Endothelial cell of umbilical vein (primary cell): Measurements from ENCODE around the gene MROH2A. TPM values are rescaled to one million over a fixed set of nuclear protein-coding genes. Genes with fewer than 3 reads are reported as not detected.

Source experiments
- BruUV-seq: library from RNA; stranded (reverse); fragments of 400-500 nt; replicated peaks from 2 replicates; lab custom pipeline; 2021; lab: Mats Ljungman, UMichigan
- CTCF ChIA-PET: fragments of 300-600, 350-600 bp; sonication (Branson Sonifier 250); formaldehyde crosslinking; loops from one replicate; lab custom pipeline; 2021; ENCODE audit warnings: antibody characterized with exemption, inconsistent platforms; lab: Charles Lee
- POLR2A ChIA-PET: fragments of 300-600, 350-600 bp; sonication (Branson Sonifier 250); formaldehyde crosslinking; loops from one replicate; lab custom pipeline; 2021; ENCODE audit warnings: antibody characterized with exemption, inconsistent platforms; lab: Charles Lee
- DNase-seq: peaks from one replicate; pipeline ENCODE4 v3.0.0-alpha.2; 2011; ENCODE audit warnings: low read depth, low spot score
- FAIRE-seq: peaks from 2 replicates; lab custom pipeline; 2011; peaks lifted over from hg19 to GRCh38; lab: Jason Lieb, UNC
- H2AFZ ChIP-seq: 2 replicates; pipeline ENCODE4 v1.6.0; 2012; ENCODE audit warnings: low read depth, low read length, control low read depth, inconsistent platforms
- H3K27ac ChIP-seq: 2 replicates; pipeline ENCODE4 v1.5.1; 2011; ENCODE audit warnings: low read depth, mild to moderate bottlenecking, control low read depth, low read length, moderate library complexity; ENCODE audit not compliant: insufficient read depth
- H3K27me3 ChIP-seq, 2 experiments: 2 replicates each; pipeline versions ENCODE4 v1.6.0 to v1.6.1; 2011; ENCODE audit warnings: low read length in 2 of 2, mixed read lengths in 1 of 2; ENCODE audit not compliant: control insufficient read depth in 2 of 2, insufficient read depth in 2 of 2
- H3K36me3 ChIP-seq, 2 experiments: 2 replicates in 1 of 2; 3 replicates in 1 of 2; pipeline ENCODE4 v1.5.1; 2011; ENCODE audit warnings: low read length in 2 of 2, mild to moderate bottlenecking in 1 of 2, moderate library complexity in 1 of 2; ENCODE audit not compliant: control insufficient read depth in 2 of 2, insufficient read depth in 2 of 2; ENCODE audit errors: extremely low read depth in 1 of 2
- H3K4me1 ChIP-seq: 3 replicates; pipeline ENCODE4 v1.5.1; 2011; ENCODE audit warnings: mild to moderate bottlenecking, low read length; ENCODE audit not compliant: control insufficient read depth, insufficient read depth; ENCODE audit errors: extremely low read depth
- H3K4me2 ChIP-seq: 2 replicates; pipeline ENCODE4 v1.6.1; 2011; ENCODE audit warnings: low read length, control low read depth, mixed read lengths; ENCODE audit not compliant: insufficient read depth
- H3K4me3 ChIP-seq, 3 experiments: fragments of 200-600 bp in 1 of 3; sonication (generic), shearing (Covaris generic) in 1 of 3; replicated peaks in 1 of 3; 2 replicates each; pipeline ENCODE4 v1.5.1; 2011 to 2016; ENCODE audit warnings: control low read depth in 3 of 3, low read length in 3 of 3, mild to moderate bottlenecking in 2 of 3, inconsistent platforms in 1 of 3, low read depth in 1 of 3, moderate library complexity in 1 of 3; ENCODE audit not compliant: insufficient read depth in 1 of 3
- H3K79me2 ChIP-seq: 2 replicates; pipeline ENCODE4 v1.6.0; 2012; ENCODE audit warnings: low read length, inconsistent platforms; ENCODE audit not compliant: control insufficient read depth, insufficient read depth
- H3K9ac ChIP-seq: replicated peaks from 2 replicates; pipeline ENCODE3; 2011; ENCODE audit warnings: low read length, control low read depth; ENCODE audit not compliant: insufficient read depth; ENCODE audit errors: extremely low read depth
- H3K9me1 ChIP-seq: replicated peaks from 3 replicates; pipeline ENCODE4 v1.6.0; 2011; ENCODE audit warnings: mild to moderate bottlenecking, low read length; ENCODE audit not compliant: control insufficient read depth, insufficient read depth; ENCODE audit errors: extremely low read depth
- H3K9me3 ChIP-seq: replicated peaks from 2 replicates; pipeline ENCODE4 v1.5.1; 2012; ENCODE audit warnings: low read length, inconsistent platforms; ENCODE audit not compliant: control insufficient read depth, insufficient read depth
- H4K20me1 ChIP-seq: replicated peaks from 2 replicates; pipeline ENCODE3; 2011; ENCODE audit warnings: mild to moderate bottlenecking, low read length; ENCODE audit not compliant: control insufficient read depth, insufficient read depth; ENCODE audit errors: extremely low read depth
- EZH2 ChIP-seq: IDR thresholded peaks from 2 replicates; pipeline ENCODE4 v1.6.1; 2012; ENCODE audit warnings: borderline replicate concordance, low read depth, mild to moderate bottlenecking, moderate library complexity, low read length, inconsistent platforms; ENCODE audit not compliant: severe bottlenecking
- FOS ChIP-seq: IDR thresholded peaks from 2 replicates; pipeline ENCODE4 v1.6.1; 2011; ENCODE audit warnings: mild to moderate bottlenecking, low read length, moderate library complexity, borderline replicate concordance; ENCODE audit not compliant: insufficient read depth
- GATA2 ChIP-seq: IDR thresholded peaks from 2 replicates; pipeline ENCODE4 v1.7.0; 2011; ENCODE audit warnings: low read depth, mild to moderate bottlenecking, moderate library complexity, mixed read lengths, low read length; ENCODE audit not compliant: insufficient read length, insufficient read depth
- JUN ChIP-seq: IDR thresholded peaks from 2 replicates; pipeline ENCODE4 v1.6.1; 2011; ENCODE audit warnings: borderline replicate concordance, low read depth; ENCODE audit not compliant: insufficient read length, insufficient read depth
- MYC ChIP-seq: IDR thresholded peaks from one replicate; pipeline ENCODE4 v1.6.1; 2011; ENCODE audit warnings: mild to moderate bottlenecking, low read depth, low read length
- POLR2A ChIP-seq: IDR thresholded peaks from 2 replicates; pipeline ENCODE4 v1.6.1; 2012; ENCODE audit warnings: low read depth, mild to moderate bottlenecking, control low read depth, low read length
- POLR2AphosphoS5 ChIP-seq: IDR thresholded peaks from 2 replicates; pipeline ENCODE4 v1.6.1; 2012; ENCODE audit warnings: low read depth, mild to moderate bottlenecking, control low read depth, low read length, moderate library complexity; ENCODE audit not compliant: insufficient read depth
- dilution Hi-C: fragments of 300-500 bp; cut with MboI; formaldehyde crosslinking; loops from one replicate; pipeline ENCODE4 v1.15.0; 2019; ENCODE audit warnings: low sequenced_read_pairs; ENCODE audit not compliant: extremely low pct_ligation_motif_present
- intact Hi-C: fragments of 100-400 bp; cut with micrococcal nuclease; formaldehyde crosslinking; loops from one replicate; pipeline ENCODE4 v1.10.0; 2022
- polyA plus RNA-seq, 4 experiments: library from polyadenylated mRNA; depleted of rRNA in 3 of 4; stranded (reverse) in 3 of 4; unstranded in 1 of 4; fragments of >200 nt; gene quantifications; 2 replicates each; pipeline versions ENCODE4 v1.2.1 to v1.2.3, GENCODE V29; 2011 to 2012; ENCODE audit warnings: missing spikeins in 1 of 4
- total RNA-seq: library from RNA; stranded (reverse); gene quantifications from 2 replicates; pipeline ENCODE4 v1.2.3, GENCODE V29; 2021
- TF ChIP-seq, protein P1 (sequence below): IDR thresholded peaks from 2 replicates; pipeline ENCODE4 v1.6.1; 2011; ENCODE audit not compliant: insufficient read depth, insufficient read length
- TF ChIP-seq, protein P2 (sequence below), 2 donors: IDR thresholded peaks; 1 replicate in 1 of 2; 2 replicates in 1 of 2; pipeline ENCODE4 v1.5.1; 2011; ENCODE audit warnings: low read length in 2 of 2, mild to moderate bottlenecking in 2 of 2, moderate library complexity in 2 of 2, control low read depth in 1 of 2, inconsistent platforms in 1 of 2, low read depth in 1 of 2; ENCODE audit not compliant: insufficient read depth in 1 of 2; ENCODE audit errors: extremely low read depth in 1 of 2

Gene MROH2A
- total and polyA plus RNA-seq, 2 donors (not counting 3 experiments of a cell fraction or from before 2014, with no cell fraction given), result not detected

DNA sequence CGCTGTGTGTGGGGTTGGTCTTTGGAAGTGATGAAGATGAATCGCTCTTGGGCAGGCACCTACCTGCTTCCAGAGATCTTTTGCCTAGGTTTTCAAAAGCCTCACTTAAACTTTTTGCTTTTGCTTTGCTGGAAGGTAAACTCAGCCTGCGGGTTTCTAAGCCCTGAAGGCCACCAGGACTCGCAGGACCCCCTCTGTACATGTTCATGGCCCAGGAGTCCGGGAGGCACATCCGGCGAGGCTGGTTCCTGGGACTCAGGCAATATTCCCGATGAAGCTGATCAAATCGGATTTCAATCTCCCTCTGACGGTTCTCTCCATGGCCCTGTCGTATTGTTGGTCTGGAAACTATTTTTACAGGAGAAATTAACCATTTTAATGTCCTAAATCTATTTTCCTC, 63.1 kb downstream of the MROH2A start:
- Histone ChIP-seq H3K27me3 (no peaks in the 10 kb centered on the region), H3K9me3 (no peaks in the 10 kb centered on the region), H2AFZ (no peak overlapping the region), H3K27ac (no peak overlapping the region), H3K9ac (no peak overlapping the region), H3K9me1 (no peaks in the 10 kb centered on the region), H3K79me2 (peaks cover 86% of the 10 kb centered on the region), H3K4me3 (no peak overlapping the region), H3K4me1 (no peaks in the 10 kb centered on the region), H3K4me2 (no peak overlapping the region), H3K36me3 (peaks cover 8 to 55% of the 10 kb centered on the region in 2 experiments), H4K20me1 (no peaks in the 10 kb centered on the region)
- dilution Hi-C loops, result no loop called here
- BruUV-seq, result TSS peak; percentile 56
- intact Hi-C loops, result no loop called here
- DNase-seq (no peak), FAIRE-seq (no peak)
- ChIA-PET CTCF (interaction anchor here (1.6 kb wide), 1 partner anchor 392 kb away, joined by 4 read pairs; no protein-coding TSS in a partner anchor), POLR2A (no interaction called here)
- TF ChIP-seq EZH2 (no peak), GATA2 (no peak), MYC (no peak), POLR2A (no peak), POLR2AphosphoS5 (no peak), JUN (no peak), FOS (no peak)
- TF ChIP-seq, protein P1, sequence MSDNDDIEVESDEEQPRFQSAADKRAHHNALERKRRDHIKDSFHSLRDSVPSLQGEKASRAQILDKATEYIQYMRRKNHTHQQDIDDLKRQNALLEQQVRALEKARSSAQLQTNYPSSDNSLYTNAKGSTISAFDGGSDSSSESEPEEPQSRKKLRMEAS, result no peak
- TF ChIP-seq, protein P2, sequence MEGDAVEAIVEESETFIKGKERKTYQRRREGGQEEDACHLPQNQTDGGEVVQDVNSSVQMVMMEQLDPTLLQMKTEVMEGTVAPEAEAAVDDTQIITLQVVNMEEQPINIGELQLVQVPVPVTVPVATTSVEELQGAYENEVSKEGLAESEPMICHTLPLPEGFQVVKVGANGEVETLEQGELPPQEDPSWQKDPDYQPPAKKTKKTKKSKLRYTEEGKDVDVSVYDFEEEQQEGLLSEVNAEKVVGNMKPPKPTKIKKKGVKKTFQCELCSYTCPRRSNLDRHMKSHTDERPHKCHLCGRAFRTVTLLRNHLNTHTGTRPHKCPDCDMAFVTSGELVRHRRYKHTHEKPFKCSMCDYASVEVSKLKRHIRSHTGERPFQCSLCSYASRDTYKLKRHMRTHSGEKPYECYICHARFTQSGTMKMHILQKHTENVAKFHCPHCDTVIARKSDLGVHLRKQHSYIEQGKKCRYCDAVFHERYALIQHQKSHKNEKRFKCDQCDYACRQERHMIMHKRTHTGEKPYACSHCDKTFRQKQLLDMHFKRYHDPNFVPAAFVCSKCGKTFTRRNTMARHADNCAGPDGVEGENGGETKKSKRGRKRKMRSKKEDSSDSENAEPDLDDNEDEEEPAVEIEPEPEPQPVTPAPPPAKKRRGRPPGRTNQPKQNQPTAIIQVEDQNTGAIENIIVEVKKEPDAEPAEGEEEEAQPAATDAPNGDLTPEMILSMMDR (IDR thresholded peaks at IDR 0.05; ENCODE audit: extremely low read depth in 1 of 2, insufficient read depth in 1 of 2, low read depth in 1 of 2, low read length in 2 of 2), result no peak
